Keratinocyte (primary cell): ENCODE measurements around the gene DAPP1. TPM values are rescaled to one million over a fixed set of nuclear protein-coding genes. Genes with fewer than 3 reads are reported as not detected.

Experiments used
- DNase-seq: peaks from one replicate; pipeline ENCODE4 v3.0.0-alpha.2; 2011; ENCODE audit warnings: low read depth, missing footprints, low spot score
- FAIRE-seq: peaks from 2 replicates; lab custom pipeline; 2011; peaks lifted over from hg19 to GRCh38; lab: Jason Lieb, UNC
- H2AFZ ChIP-seq: 2 replicates; pipeline ENCODE4 v1.6.0; 2012; ENCODE audit warnings: low read length, control low read depth, inconsistent platforms; ENCODE audit not compliant: control insufficient read depth
- H3K27ac ChIP-seq: 2 replicates; pipeline ENCODE4 v1.5.1; 2011; ENCODE audit warnings: low read length; ENCODE audit not compliant: control insufficient read depth, insufficient read depth
- H3K27me3 ChIP-seq: 3 replicates; pipeline ENCODE4 v1.6.0; 2011; ENCODE audit warnings: low read length; ENCODE audit not compliant: control insufficient read depth, insufficient read depth; ENCODE audit errors: extremely low read depth
- H3K36me3 ChIP-seq, 2 experiments: 2 replicates in 1 of 2; 3 replicates in 1 of 2; pipeline ENCODE4 v1.5.1; 2011; ENCODE audit warnings: low read length in 2 of 2, mild to moderate bottlenecking in 1 of 2; ENCODE audit not compliant: control insufficient read depth in 2 of 2, insufficient read depth in 2 of 2; ENCODE audit errors: extremely low read depth in 1 of 2
- H3K4me1 ChIP-seq: 3 replicates; pipeline ENCODE4 v1.5.1; 2011; ENCODE audit warnings: low read length; ENCODE audit not compliant: control insufficient read depth, insufficient read depth; ENCODE audit errors: extremely low read depth
- H3K4me2 ChIP-seq: 3 replicates; pipeline ENCODE4 v1.6.0; 2011; ENCODE audit warnings: low read depth, low read length; ENCODE audit not compliant: control insufficient read depth, insufficient read depth; ENCODE audit errors: extremely low read depth
- H3K4me3 ChIP-seq, 3 experiments: fragments of 200-600 bp in 1 of 3; sonication (generic) in 1 of 3; 2 replicates in 2 of 3; 3 replicates in 1 of 3; pipeline ENCODE4 v1.5.1; 2011 to 2016; ENCODE audit warnings: low read length in 3 of 3, mild to moderate bottlenecking in 3 of 3, control low read depth in 2 of 3, inconsistent platforms in 1 of 3, low read depth in 1 of 3, mixed read lengths in 1 of 3, mixed run types in 1 of 3, moderate library complexity in 1 of 3; ENCODE audit not compliant: control insufficient read depth in 2 of 3, insufficient read depth in 2 of 3; ENCODE audit errors: extremely low read depth in 1 of 3
- H3K79me2 ChIP-seq: 2 replicates; pipeline ENCODE4 v1.6.0; 2012; ENCODE audit warnings: low read length; ENCODE audit not compliant: control insufficient read depth, insufficient read depth
- H3K9ac ChIP-seq: 3 replicates; pipeline ENCODE4 v1.6.0; 2011; ENCODE audit warnings: low read length; ENCODE audit not compliant: control insufficient read depth, insufficient read depth; ENCODE audit errors: extremely low read depth
- H3K9me1 ChIP-seq: 3 replicates; pipeline ENCODE4 v1.6.0; 2011; ENCODE audit warnings: low read length; ENCODE audit not compliant: control insufficient read depth, insufficient read depth; ENCODE audit errors: extremely low read depth
- H3K9me3 ChIP-seq: 2 replicates; pipeline ENCODE4 v1.5.1; 2012; ENCODE audit warnings: low read depth, low read length; ENCODE audit not compliant: control insufficient read depth
- H4K20me1 ChIP-seq: 3 replicates; pipeline ENCODE4 v1.6.0; 2011; ENCODE audit warnings: low read length; ENCODE audit not compliant: control insufficient read depth, insufficient read depth; ENCODE audit errors: extremely low read depth
- CTCF ChIP-seq, 3 experiments: IDR thresholded peaks in 1 of 3; conservative IDR thresholded peaks in 1 of 3; optimal IDR thresholded peaks in 1 of 3; 2 replicates in 2 of 3; 3 replicates in 1 of 3; pipeline versions ENCODE3 to v1.5.1; 2011; ENCODE audit warnings: low read length in 3 of 3, mild to moderate bottlenecking in 3 of 3, moderate library complexity in 2 of 3, control low read depth in 1 of 3, inconsistent platforms in 1 of 3; ENCODE audit not compliant: insufficient read depth in 2 of 3; ENCODE audit errors: extremely low read depth in 1 of 3
- EZH2 ChIP-seq: IDR thresholded peaks from one replicate; pipeline ENCODE4 v1.6.1; 2012; ENCODE audit warnings: inconsistent platforms, mild to moderate bottlenecking, low read length, moderate library complexity
- dilution Hi-C: fragments of 300-500 bp; cut with MboI; formaldehyde crosslinking; loops from one replicate; pipeline ENCODE4 v1.7.0; 2020; ENCODE audit warnings: low sequenced_read_pairs; ENCODE audit not compliant: extremely low pct_ligation_motif_present
- polyA plus RNA-seq, 5 experiments: library from polyadenylated mRNA; depleted of rRNA in 3 of 5; stranded (reverse) in 3 of 5; stranded (forward) in 1 of 5; unstranded in 1 of 5; fragments of >200 nt; gene quantifications; 1 replicate in 1 of 5; 2 replicates in 3 of 5; 3 replicates in 1 of 5; pipeline versions ENCODE4 v1.2.1 to v1.2.3, GENCODE V29; 2011 to 2012; ENCODE audit warnings: missing spikeins in 2 of 5, low read depth in 1 of 5, low replicate concordance in 1 of 5

DAPP1 gene
- polyA plus RNA-seq, 1 donor (not counting 4 experiments of a cell fraction or from before 2014, with no cell fraction given) = 80.3 TPM

- Histone ChIP-seq H3K79me2 (no peaks in the 10 kb centered on the region), H3K4me2 (no peak overlapping the region), H3K9me3 (no peaks in the 10 kb centered on the region), H2AFZ (no peak overlapping the region), H3K36me3 (no peaks in the 10 kb centered on the region), H3K9me1 (no peaks in the 10 kb centered on the region), H4K20me1 (no peaks in the 10 kb centered on the region), H3K4me1 (peaks cover 19% of the 10 kb centered on the region), H3K9ac (no peak overlapping the region), H3K27ac (no peak overlapping the region), H3K4me3 (no peak overlapping the region), H3K27me3 (no peaks in the 10 kb centered on the region)
- FAIRE-seq (no peak), DNase-seq (no peak)
- dilution Hi-C loops = no loop called here
- no peak for TF ChIP-seq CTCF (optimal IDR thresholded peaks at IDR 0.05 in 1 of 3, IDR thresholded peaks at IDR 0.05 in 1 of 3, conservative IDR thresholded peaks at IDR 0.05 in 1 of 3; ENCODE audit: extremely low read depth in 1 of 3, insufficient read depth in 2 of 3, low read length in 3 of 3)
- TF ChIP-seq EZH2 = no peak
These were observed 6.1 kb upstream of the DAPP1 start for GRCh38 chr4:99810536-99810935.

GRCh38 chr4:99811117-99811516 is 5.5 kb upstream of the DAPP1 start:
- H3K9me1 ChIP-seq = no peaks in the 10 kb centered on the region
- no peak for DNase-seq
- H4K20me1 ChIP-seq = no peaks in the 10 kb centered on the region
- no peaks in the 10 kb centered on the region for H3K36me3 ChIP-seq
- H3K9ac ChIP-seq = no peak overlapping the region
- no peaks in the 10 kb centered on the region for H3K9me3 ChIP-seq
- dilution Hi-C loops = no loop called here
- H3K79me2 ChIP-seq = no peaks in the 10 kb centered on the region
- no peaks in the 10 kb centered on the region for H3K27me3 ChIP-seq
- TF ChIP-seq EZH2 (no peak), CTCF (optimal IDR thresholded peaks at IDR 0.05 in 1 of 3, IDR thresholded peaks at IDR 0.05 in 1 of 3, conservative IDR thresholded peaks at IDR 0.05 in 1 of 3; ENCODE audit: extremely low read depth in 1 of 3, insufficient read depth in 2 of 3, low read length in 3 of 3) (no peak)
- no peak overlapping the region for H3K27ac ChIP-seq
- peaks cover 22% of the 10 kb centered on the region for H3K4me1 ChIP-seq
- H3K4me3 ChIP-seq = no peak overlapping the region
- no peak for FAIRE-seq
- no peak overlapping the region for H2AFZ ChIP-seq
- H3K4me2 ChIP-seq = no peak overlapping the region
